Aorta (tissue), 5 donors: ENCODE results near the gene SLC35F3. TPM values are rescaled to one million over a fixed set of nuclear protein-coding genes. Genes with fewer than 3 reads are reported as not detected.

Experiments used
- ATAC-seq: fragments of 200-7000 bp; cut with Tn5 transposase; one replicate; pipeline ENCODE4 v1.9.1; 2022; ENCODE audit warnings: moderate library complexity; ENCODE audit not compliant: low FRiP score
- DNase-seq, 2 donors: peaks; one replicate each; pipeline ENCODE4 v3.0.0-alpha.2; 2020
- H3K27ac ChIP-seq, 2 donors: one replicate each; pipeline ENCODE4 v1.5.1; 2013; ENCODE audit warnings: low read length in 2 of 2, mild to moderate bottlenecking in 2 of 2, moderate library complexity in 2 of 2, control low read depth in 1 of 2, inconsistent platforms in 1 of 2, low read depth in 1 of 2
- H3K27me3 ChIP-seq, 2 donors: one replicate each; pipeline ENCODE4 v1.6.1; 2013; ENCODE audit warnings: control low read depth in 1 of 2, low read length in 1 of 2, mild to moderate bottlenecking in 1 of 2, moderate library complexity in 1 of 2; ENCODE audit not compliant: insufficient read depth in 2 of 2, control insufficient read depth in 1 of 2
- H3K36me3 ChIP-seq, 2 donors: one replicate each; pipeline ENCODE4 v1.6.1; 2013; ENCODE audit warnings: control low read depth in 1 of 2, low read length in 1 of 2, mild to moderate bottlenecking in 1 of 2; ENCODE audit not compliant: insufficient read depth in 2 of 2, control insufficient read depth in 1 of 2
- H3K4me1 ChIP-seq, 2 donors: one replicate each; pipeline ENCODE4 v1.6.1; 2013; ENCODE audit warnings: low read length in 2 of 2, control low read depth in 1 of 2, mild to moderate bottlenecking in 1 of 2, moderate library complexity in 1 of 2; ENCODE audit not compliant: insufficient read depth in 2 of 2, control insufficient read depth in 1 of 2
- H3K4me3 ChIP-seq, 2 donors: one replicate each; pipeline ENCODE4 v1.5.1; 2013; ENCODE audit warnings: low read length in 2 of 2, control low read depth in 1 of 2, mild to moderate bottlenecking in 1 of 2
- H3K9me3 ChIP-seq: one replicate; pipeline ENCODE4 v1.6.1; 2013; ENCODE audit warnings: mild to moderate bottlenecking, low read length; ENCODE audit not compliant: control insufficient read depth
- WGBS, 2 donors: extraction: QIAGEN DNeasy Blood & Tissue Kit; methylation state at CpG; one replicate each; pipeline ENCODE4 v1.1.7; 2013; 5-methylcytosine and 5-hydroxymethylcytosine counted together
- intact Hi-C, 2 donors: fragments of 100-400 bp; cut with DNase I; formaldehyde crosslinking; loops; one replicate each; pipeline versions ENCODE4 v1.14.2 to v1.15.0; 2022
- polyA plus RNA-seq, 2 donors: library from polyadenylated mRNA; stranded (reverse); fragments of 200-250 nt; gene quantifications; one replicate each; pipeline ENCODE4 v1.2.3, GENCODE V29; 2013
- total RNA-seq, 2 donors: library from RNA; stranded (reverse); fragmentation: NEBNext Ultra II Directional; extraction: Animal tissue kit (Norgen Biotek cat#: 25700); gene quantifications; one replicate each; pipeline ENCODE4 v1.2.1, GENCODE V29; 2021
- donor health status: healthy with polysubstance abuse.
- donor health status: Bipolar disorder and iron deficiency.
- donor health status: DM: no; HTN: no; CAD: no.
- donor health status: DM: no; HTN: no; CAD: no.
- donor health status: DM: yes; HTN: yes; CAD: no.

SLC35F3 gene
- total and polyA plus RNA-seq, 4 donors, result 0.12 TPM; not detected in 3

DNA sequence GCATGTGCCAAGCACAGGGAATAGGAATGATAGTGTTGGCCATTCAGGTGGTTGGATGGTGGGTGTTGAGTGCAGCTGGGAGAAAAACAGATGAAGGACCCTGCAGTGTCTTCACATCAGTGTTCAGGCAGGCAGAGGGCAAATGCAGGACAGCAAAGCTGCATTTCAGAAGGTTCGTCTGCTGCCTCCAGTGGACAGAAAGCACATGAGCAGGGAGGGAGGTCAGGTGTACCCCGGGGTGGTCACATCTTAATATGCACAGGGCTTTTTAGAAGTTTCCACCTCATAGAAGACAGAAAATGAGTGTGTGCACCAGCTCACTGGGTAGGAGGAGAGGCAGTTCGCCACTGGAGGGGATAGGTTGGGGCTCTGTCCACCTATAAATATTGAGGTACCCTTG, 184.9 kb downstream of the SLC35F3 start:
- intact Hi-C loops, result no loop called here
- Histone ChIP-seq H3K4me3 (no peak overlapping the region), H3K9me3 (peaks cover 8% of the 10 kb centered on the region), H3K27ac (no peak overlapping the region), H3K36me3 (no peaks in the 10 kb centered on the region), H3K4me1 (peaks cover 0 to 4% of the 10 kb centered on the region in 2 donors), H3K27me3 (no peaks in the 10 kb centered on the region)
- WGBS, 2 donors, result 83 to 86% methylated on average over 3 of the region's 3 CpGs
- no peak for ATAC-seq
- no peak for DNase-seq

GRCh38 chr1:234090212-234091064, 186.0 kb downstream of the SLC35F3 start:
- no peak overlapping the region for H3K4me3 ChIP-seq
- DNase-seq (no peak), ATAC-seq (no peak)
- H3K27me3 ChIP-seq, result no peaks in the 10 kb centered on the region
- WGBS, 2 donors, result 92 to 93% methylated on average over 8 of the region's 8 CpGs
- intact Hi-C loops, result no loop called here
- no peak overlapping the region for H3K27ac ChIP-seq
- peaks cover 8% of the 10 kb centered on the region for H3K9me3 ChIP-seq
- peaks cover 0 to 4% of the 10 kb centered on the region in 2 donors for H3K4me1 ChIP-seq
- no peaks in the 10 kb centered on the region for H3K36me3 ChIP-seq

- Histone ChIP-seq H3K27ac (no peak overlapping the region), H3K36me3 (no peaks in the 10 kb centered on the region), H3K4me1 (peaks cover 0 to 4% of the 10 kb centered on the region in 2 donors), H3K9me3 (peaks cover 8% of the 10 kb centered on the region), H3K27me3 (no peaks in the 10 kb centered on the region), H3K4me3 (no peak overlapping the region)
- DNase-seq, result no peak
- intact Hi-C loops, result no loop called here
- no peak for ATAC-seq
- 95% methylated on average over 2 of the region's 2 CpGs for WGBS, 2 donors
Measured at GRCh38 chr1:234091065-234091401, 186.6 kb downstream of the SLC35F3 start.

- H3K27me3 ChIP-seq, result no peaks in the 10 kb centered on the region
- H3K36me3 ChIP-seq, result no peaks in the 10 kb centered on the region
- H3K27ac ChIP-seq, result peak overlapping the region; percentile 26 to 36
- H3K4me1 ChIP-seq, result peaks cover 0 to 4% of the 10 kb centered on the region in 2 donors
- intact Hi-C loops, result no loop called here
- no peak overlapping the region for H3K4me3 ChIP-seq
- H3K9me3 ChIP-seq, result peaks cover 8% of the 10 kb centered on the region
- ATAC-seq (no peak), DNase-seq (no peak)
- 83 to 92% methylated on average over 2 of the region's 2 CpGs for WGBS, 2 donors
Measured at GRCh38 chr1:234091876-234092275, 187.4 kb downstream of the SLC35F3 start.

- intact Hi-C loops, result no loop called here
- no peak overlapping the region for H3K27ac ChIP-seq
Measured at GRCh38 chr1:234093107-234093506, 188.6 kb downstream of the SLC35F3 start.

GRCh38 chr1:234093741-234094140, 189.3 kb downstream of the SLC35F3 start:
- peak; percentile 76 for ATAC-seq
- Histone ChIP-seq H3K4me1 (peaks cover 0 to 4% of the 10 kb centered on the region in 2 donors), H3K4me3 (no peak overlapping the region), H3K9me3 (peaks cover 8% of the 10 kb centered on the region), H3K36me3 (no peaks in the 10 kb centered on the region), H3K27ac (peak overlapping the region in 1 of 2 donors; percentile 36), H3K27me3 (no peaks in the 10 kb centered on the region)
- peak; percentile 56 to 76 for DNase-seq
- intact Hi-C loops, result no loop called here
- 3 to 5% methylated on average over 5 of the region's 5 CpGs for WGBS, 2 donors

More at GRCh38 chr1:234093107-234093506, 188.6 kb downstream of the SLC35F3 start:
- ATAC-seq (no peak), DNase-seq (no peak)
- H3K4me3 ChIP-seq, result no peak overlapping the region
- H3K36me3 ChIP-seq, result no peaks in the 10 kb centered on the region
- no peaks in the 10 kb centered on the region for H3K27me3 ChIP-seq
- WGBS, 2 donors, result 0 to 5% methylated on average over 1 of the region's 1 CpG
- H3K9me3 ChIP-seq, result peaks cover 8% of the 10 kb centered on the region
- peaks cover 0 to 4% of the 10 kb centered on the region in 2 donors for H3K4me1 ChIP-seq

GRCh38 chr1:234094172-234094571, 189.7 kb downstream of the SLC35F3 start:
- Histone ChIP-seq H3K4me1 (peaks cover 0 to 4% of the 10 kb centered on the region in 2 donors), H3K27ac (peak overlapping the region; percentile 30 to 33), H3K4me3 (no peak overlapping the region), H3K27me3 (no peaks in the 10 kb centered on the region), H3K36me3 (no peaks in the 10 kb centered on the region), H3K9me3 (peaks cover 8% of the 10 kb centered on the region)
- 5 to 6% methylated on average over 1 of the region's 1 CpG for WGBS, 2 donors
- DNase-seq (no peak), ATAC-seq (no peak)
- intact Hi-C loops, result no loop called here

DNA sequence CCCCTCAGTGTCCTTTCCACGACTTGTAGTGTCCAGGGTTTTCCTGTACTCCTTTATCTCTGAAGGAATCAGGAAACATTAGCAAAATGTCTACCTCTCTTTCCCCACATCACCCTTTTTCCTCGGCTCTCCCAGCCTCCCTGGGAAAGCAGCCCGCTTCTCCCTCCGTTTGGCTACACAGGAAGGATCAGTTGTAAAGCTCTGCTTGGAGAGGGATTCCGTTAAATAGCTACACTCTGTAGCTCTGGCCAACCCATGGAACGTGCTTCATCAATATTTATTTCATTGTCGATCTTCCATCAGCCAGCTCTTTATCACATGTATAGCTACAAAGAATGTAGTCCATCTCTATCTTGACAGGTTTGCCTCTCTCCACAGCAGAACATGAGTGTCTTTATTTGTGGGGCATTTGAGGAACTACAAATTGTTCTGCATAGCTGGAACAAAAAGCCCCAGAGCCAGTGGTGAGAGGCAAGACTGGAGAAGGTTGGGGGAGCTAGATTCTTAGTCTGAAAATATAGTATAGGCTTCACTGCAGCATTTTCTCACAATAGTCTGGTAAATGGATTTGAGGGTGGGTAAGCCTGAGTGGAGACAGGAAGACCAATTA, 191.8 kb downstream of the SLC35F3 start:
- H3K9me3 ChIP-seq, result no peaks in the 10 kb centered on the region
- no peaks in the 10 kb centered on the region for H3K27me3 ChIP-seq
- ATAC-seq (no peak), DNase-seq (no peak)
- H3K4me1 ChIP-seq, result peaks cover 0 to 4% of the 10 kb centered on the region in 2 donors
- intact Hi-C loops, result no loop called here
- 21 to 32% methylated on average over 7 of the region's 7 CpGs for WGBS, 2 donors
- no peaks in the 10 kb centered on the region for H3K36me3 ChIP-seq
- H3K4me3 ChIP-seq, result no peak overlapping the region
- H3K27ac ChIP-seq, result no peak overlapping the region

DNA sequence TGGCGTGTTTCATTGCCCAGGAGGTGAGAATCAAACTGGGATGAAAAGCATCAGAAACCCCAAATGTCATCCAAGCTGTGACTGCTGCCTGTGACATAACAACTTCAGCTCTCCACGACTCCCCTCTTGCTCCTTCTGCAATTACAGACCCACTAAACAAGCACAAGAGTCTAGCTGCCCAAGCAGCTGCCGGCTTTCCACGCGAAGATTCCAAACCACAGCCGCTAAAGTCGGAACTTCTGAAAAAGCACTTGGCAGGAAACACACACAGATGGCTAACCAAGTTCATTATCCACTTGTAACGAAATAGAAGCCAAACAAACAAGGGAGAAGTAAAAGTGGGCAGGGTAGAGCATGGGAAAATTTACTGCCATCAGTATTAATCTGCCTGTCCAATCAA, 198.1 kb downstream of the SLC35F3 start:
- Histone ChIP-seq H3K27ac (no peak overlapping the region), H3K4me3 (no peak overlapping the region), H3K4me1 (peaks cover 0 to 2% of the 10 kb centered on the region in 2 donors), H3K9me3 (no peaks in the 10 kb centered on the region), H3K27me3 (no peaks in the 10 kb centered on the region), H3K36me3 (no peaks in the 10 kb centered on the region)
- 13 to 28% methylated on average over 8 of the region's 8 CpGs for WGBS, 2 donors
- DNase-seq (no peak), ATAC-seq (no peak)
- intact Hi-C loops, result no loop called here
